HG03469 (cell line): Measurements from ENCODE around the gene SULT4A1.
"Not testable (repeated sequence)": the region's sequence is repeated elsewhere in the genome, so short reads cannot be mapped to it uniquely, and the experiment has no call there.

ENCODE experiments used
- ATAC-seq: cut with Tn5 transposase; IDR thresholded peaks from one replicate; pipeline ENCODE4 v1.9.1; 2021; ENCODE audit warnings: mild to moderate bottlenecking, moderate library complexity, moderate number of reproducible peaks; ENCODE audit not compliant: unreplicated experiment

Gene SULT4A1

GRCh38 chr22:43862074-43862881 is at the start of gene SULT4A1:
Gene SULT4A1 (minus strand): TSS chr22:43862513. CDS start chr22:43862382, 131 bp downstream.
- ATAC-seq, result no peak

GRCh38 chr22:43911351-43911750 is 49.0 kb upstream of the SULT4A1 start:
- ATAC-seq, result no peak

GRCh38 chr22:43910178-43910695 is 47.9 kb upstream of the SULT4A1 start:
- ATAC-seq, result no peak

- no peak for ATAC-seq
These were observed 47.4 kb upstream of the SULT4A1 start for GRCh38 chr22:43909708-43910107.

GRCh38 chr22:43905681-43906080 is 43.4 kb upstream of the SULT4A1 start:
- no peak for ATAC-seq

- not testable (repeated sequence) for ATAC-seq
These were observed 42.1 kb upstream of the SULT4A1 start for GRCh38 chr22:43904412-43904811.

GRCh38 chr22:43903033-43903432 is 40.7 kb upstream of the SULT4A1 start:
- ATAC-seq, result not testable (repeated sequence)

GRCh38 chr22:43901976-43902643 is 39.8 kb upstream of the SULT4A1 start:
- no peak for ATAC-seq

- no peak for ATAC-seq
These were observed 37.9 kb upstream of the SULT4A1 start for GRCh38 chr22:43900206-43900605.

- ATAC-seq, result no peak
These were observed 35.5 kb upstream of the SULT4A1 start for GRCh38 chr22:43897751-43898261.

- ATAC-seq, result no peak
These were observed 33.8 kb upstream of the SULT4A1 start for GRCh38 chr22:43895986-43896645.

GRCh38 chr22:43894122-43894521 is 31.8 kb upstream of the SULT4A1 start:
- ATAC-seq, result no peak

GRCh38 chr22:43893266-43893665 is 31.0 kb upstream of the SULT4A1 start:
- no peak for ATAC-seq

GRCh38 chr22:43892183-43892894 is 30.0 kb upstream of the SULT4A1 start:
- no peak for ATAC-seq

- ATAC-seq, result no peak
These were observed 29.3 kb upstream of the SULT4A1 start, which contains the start of gene PNPLA5 for GRCh38 chr22:43891360-43892182. Gene PNPLA5 (minus strand): TSS chr22:43892013. CDS start chr22:43891880, 133 bp downstream.

- ATAC-seq, result no peak
These were observed 28.6 kb upstream of the SULT4A1 start for GRCh38 chr22:43890901-43891331.

GRCh38 chr22:43889860-43890253 is 27.5 kb upstream of the SULT4A1 start:
- no peak for ATAC-seq

- ATAC-seq, result no peak
These were observed 27.0 kb upstream of the SULT4A1 start for GRCh38 chr22:43889201-43889859.

GRCh38 chr22:43888740-43889139 is 26.4 kb upstream of the SULT4A1 start:
- ATAC-seq, result no peak
